ENCODE measurements around the gene TM4SF20. TPM values are rescaled to one million over a fixed set of nuclear protein-coding genes. Genes with fewer than 3 reads are reported as not detected.

Gene TM4SF20
- total and polyA plus RNA-seq, 2 experiments from 2014 or later = not detected

- no peak for TF ChIP-seq CREB1 (CRISPR knock-in tag; IDR thresholded peaks at IDR 0.05; ENCODE audit: low read depth)
- TF ChIP-seq EZH2 (IDR thresholded peaks at IDR 0.05; ENCODE audit: low read depth, unreplicated experiment) = no peak
- no peak for TF ChIP-seq STAT1 (IDR thresholded peaks at IDR 0.05; ENCODE audit: unreplicated experiment)
- TF ChIP-seq NANOG (IDR thresholded peaks at IDR 0.05; ENCODE audit: borderline replicate concordance) = no peak
- TF ChIP-seq POLR2AphosphoS5 (IDR thresholded peaks at IDR 0.05; ENCODE audit: low read depth) = no peak
- TF ChIP-seq ZNF462 (CRISPR knock-in tag; IDR thresholded peaks at IDR 0.05) = no peak
- no peak for TF ChIP-seq ZNF331 (CRISPR knock-in tag; IDR thresholded peaks at IDR 0.05; ENCODE audit: low read depth)
Measured at GRCh38 chr2:227323818-227324217, 55.3 kb downstream of the TM4SF20 start (continued).

GRCh38 chr2:227322530-227323205 lies 56.4 kb downstream of the TM4SF20 start:
- no peaks in the 10 kb centered on the region for H4K20me1 ChIP-seq (replicated peaks; ENCODE audit: insufficient read depth)
- peaks cover 10% of the 10 kb centered on the region; the same call in 2 of the 3 replicates for H3K4me1 Mint-ChIP-seq
- no peak overlapping the region for H3K4me3 Mint-ChIP-seq
- peaks cover 49% of the 10 kb centered on the region for H3K9me3 Mint-ChIP-seq
- no peak overlapping the region for H3K27ac Mint-ChIP-seq
- no peak overlapping the region; the same call in 1 of the 2 replicates for H3K4me3 ChIP-seq
- 0 out of 2 replicates have a peak, but pooled peaks cover 2% of the 10 kb centered on the region for H3K9me2 ChIP-seq (ENCODE audit: insufficient read depth)
- H2AFZ ChIP-seq = no peak overlapping the region
- TF ChIP-seq POLR2AphosphoS5 (IDR thresholded peaks at IDR 0.05; ENCODE audit: low read depth) (no peak), ETS1 (IDR thresholded peaks at IDR 0.05) (no peak), ZNF114 (CRISPR knock-in tag; IDR thresholded peaks at IDR 0.05) (no peak), STAT1 (IDR thresholded peaks at IDR 0.05; ENCODE audit: unreplicated experiment) (no peak), CREB1 (CRISPR knock-in tag; IDR thresholded peaks at IDR 0.05; ENCODE audit: low read depth) (no peak)
- peaks cover 6% of the 10 kb centered on the region for H3K27me3 Mint-ChIP-seq (ENCODE audit: insufficient read depth, low read depth, poor library complexity)
- no peaks in the 10 kb centered on the region for H3K27me3 ChIP-seq (ENCODE audit: insufficient read depth)
- H3K4me2 ChIP-seq = no peak overlapping the region
- H3K4me1 ChIP-seq (ENCODE audit: insufficient read depth) = 0 out of 2 replicates have a peak, but pooled peaks cover 11% of the 10 kb centered on the region
- no peak overlapping the region for H3K27ac ChIP-seq (ENCODE audit: low read depth)
- H3K36me3 ChIP-seq (ENCODE audit: insufficient read depth) = peaks cover 10% of the 10 kb centered on the region; the same call in 1 of the 2 replicates
- peaks cover 22% of the 10 kb centered on the region for H3K79me2 ChIP-seq (replicated peaks; ENCODE audit: insufficient read depth)
- no peaks in the 10 kb centered on the region; the same call in 1 of the 2 replicates for H3F3A ChIP-seq (replicated peaks; ENCODE audit: low read depth)
- DNase-seq (ENCODE audit: low spot score) (no peak), ATAC-seq (no peak)
- peaks cover 42% of the 10 kb centered on the region for H3K36me3 Mint-ChIP-seq (ENCODE audit: low read depth)
